Gastrocnemius medialis (tissue), 4 donors: ENCODE measurements around the gene KCTD16. TPM values are rescaled to one million over a fixed set of nuclear protein-coding genes. Genes with fewer than 3 reads are reported as not detected.

Experiments
- ATAC-seq, 2 donors: fragments of 150-250 bp; one replicate each; pipeline ENCODE4 v1.9.1; 2016
- DNase-seq, 2 donors: peaks; one replicate each; pipeline ENCODE4 v3.0.0-alpha.2; 2019
- H3K27ac ChIP-seq, 4 donors: fragments of 200-600 bp; sonication (generic); 1 replicate in 1 of 4; 2 replicates in 3 of 4; pipeline ENCODE4 v1.5.1; 2016 to 2018; ENCODE audit warnings: mild to moderate bottlenecking in 2 of 4, moderate library complexity in 1 of 4
- H3K27me3 ChIP-seq, 3 donors: fragments of 200-600 bp; sonication (generic) in 2 of 3; 1 replicate in 1 of 3; 2 replicates in 2 of 3; pipeline versions ENCODE4 v1.5.1 to v1.6.0; 2016 to 2019; ENCODE audit warnings: mild to moderate bottlenecking in 1 of 3, moderate library complexity in 1 of 3
- H3K36me3 ChIP-seq, 2 donors: fragments of 200-600 bp; sonication (generic) in 1 of 2; one replicate each; pipeline ENCODE4 v1.5.1; 2017 to 2018
- H3K4me1 ChIP-seq, 2 donors: fragments of 200-600 bp; sonication (generic) in 1 of 2; one replicate each; pipeline ENCODE4 v1.5.1; 2016 to 2017; ENCODE audit warnings: mild to moderate bottlenecking in 2 of 2
- H3K4me3 ChIP-seq, 4 donors: fragments of 200-600 bp; sonication (generic) in 3 of 4; 1 replicate in 1 of 4; 2 replicates in 3 of 4; pipeline ENCODE4 v1.5.1; 2016 to 2019; ENCODE audit warnings: mild to moderate bottlenecking in 2 of 4
- H3K9me3 ChIP-seq, 3 donors: fragments of 200-600 bp; sonication (generic) in 2 of 3; 1 replicate in 1 of 3; 2 replicates in 2 of 3; pipeline ENCODE4 v1.5.1; 2016 to 2019
- POLR2A ChIP-seq, 2 donors: fragments of 450-650 bp; IDR thresholded peaks; one replicate each; pipeline ENCODE4 v1.6.1; 2017; ENCODE audit warnings: antibody characterized with exemption in 2 of 2, mild to moderate bottlenecking in 2 of 2, moderate library complexity in 2 of 2
- in situ Hi-C, 4 donors: fragments of 200-750 bp; cut with MboI; loops; one replicate each; pipeline versions ENCODE4 v1.15.0 to v1.8.0; 2017; ENCODE audit warnings: low sequenced_read_pairs in 4 of 4
- intact Hi-C: fragments of 100-400 bp; cut with DNase I; formaldehyde crosslinking; loops from one replicate; pipeline ENCODE4 v1.15.1; 2023; ENCODE audit warnings: low total_unique reads
- total RNA-seq, 4 donors: library from RNA; depleted of rRNA; stranded (reverse); fragments of >200 nt; gene quantifications; one replicate each; pipeline versions ENCODE4 v1.1.0 to v1.2.3, GENCODE V29; 2016
- TF ChIP-seq, protein P1 (sequence below), 5 experiments: fragments of 450-650 bp in 3 of 5; fragments of 200-600 bp in 2 of 5; sonication (generic) in 2 of 5; IDR thresholded peaks in 4 of 5; conservative IDR thresholded peaks in 1 of 5; 1 replicate in 4 of 5; 2 replicates in 1 of 5; pipeline ENCODE4 v1.5.1; 2016 to 2019; ENCODE audit warnings: antibody characterized with exemption in 5 of 5, mild to moderate bottlenecking in 3 of 5, moderate library complexity in 3 of 5

Gene KCTD16
- total RNA-seq, 4 donors from 2014 or later, result 0.02 TPM; not detected in 3

DNA sequence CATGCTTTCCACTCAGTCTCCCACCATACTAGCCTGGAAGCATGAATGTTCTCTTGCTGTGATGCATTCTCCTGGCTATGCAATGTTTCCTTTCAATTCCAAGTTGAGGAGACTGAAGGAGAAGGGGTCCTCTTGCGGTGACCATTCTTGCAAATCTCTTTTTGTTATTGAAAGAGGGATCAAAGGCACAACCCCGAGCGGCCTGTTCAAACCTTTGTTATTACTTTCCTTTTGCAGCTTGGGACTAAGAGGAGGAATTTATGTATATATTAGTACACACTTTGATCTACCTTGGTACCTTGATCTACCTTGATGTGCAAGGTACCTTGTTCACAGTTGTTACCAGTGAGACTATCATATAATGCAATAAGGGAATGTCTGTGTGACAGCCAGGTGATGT lies 147.3 kb downstream of the KCTD16 start:
- in situ Hi-C loops, result no loop called here
- no peaks in the 10 kb centered on the region for H3K4me1 ChIP-seq
- no peaks in the 10 kb centered on the region for H3K36me3 ChIP-seq
- no peaks in the 10 kb centered on the region for H3K9me3 ChIP-seq
- DNase-seq (no peak), ATAC-seq (no peak)
- intact Hi-C loops, result no loop called here
- no peaks in the 10 kb centered on the region for H3K27me3 ChIP-seq
- TF ChIP-seq, protein P1, sequence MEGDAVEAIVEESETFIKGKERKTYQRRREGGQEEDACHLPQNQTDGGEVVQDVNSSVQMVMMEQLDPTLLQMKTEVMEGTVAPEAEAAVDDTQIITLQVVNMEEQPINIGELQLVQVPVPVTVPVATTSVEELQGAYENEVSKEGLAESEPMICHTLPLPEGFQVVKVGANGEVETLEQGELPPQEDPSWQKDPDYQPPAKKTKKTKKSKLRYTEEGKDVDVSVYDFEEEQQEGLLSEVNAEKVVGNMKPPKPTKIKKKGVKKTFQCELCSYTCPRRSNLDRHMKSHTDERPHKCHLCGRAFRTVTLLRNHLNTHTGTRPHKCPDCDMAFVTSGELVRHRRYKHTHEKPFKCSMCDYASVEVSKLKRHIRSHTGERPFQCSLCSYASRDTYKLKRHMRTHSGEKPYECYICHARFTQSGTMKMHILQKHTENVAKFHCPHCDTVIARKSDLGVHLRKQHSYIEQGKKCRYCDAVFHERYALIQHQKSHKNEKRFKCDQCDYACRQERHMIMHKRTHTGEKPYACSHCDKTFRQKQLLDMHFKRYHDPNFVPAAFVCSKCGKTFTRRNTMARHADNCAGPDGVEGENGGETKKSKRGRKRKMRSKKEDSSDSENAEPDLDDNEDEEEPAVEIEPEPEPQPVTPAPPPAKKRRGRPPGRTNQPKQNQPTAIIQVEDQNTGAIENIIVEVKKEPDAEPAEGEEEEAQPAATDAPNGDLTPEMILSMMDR (IDR thresholded peaks at IDR 0.05 in 4 of 5, conservative IDR thresholded peaks at IDR 0.05 in 1 of 5), result no peak
- TF ChIP-seq POLR2A (IDR thresholded peaks at IDR 0.05), result no peak
- H3K27ac ChIP-seq, result no peak overlapping the region
- H3K4me3 ChIP-seq, result no peak overlapping the region

DNA sequence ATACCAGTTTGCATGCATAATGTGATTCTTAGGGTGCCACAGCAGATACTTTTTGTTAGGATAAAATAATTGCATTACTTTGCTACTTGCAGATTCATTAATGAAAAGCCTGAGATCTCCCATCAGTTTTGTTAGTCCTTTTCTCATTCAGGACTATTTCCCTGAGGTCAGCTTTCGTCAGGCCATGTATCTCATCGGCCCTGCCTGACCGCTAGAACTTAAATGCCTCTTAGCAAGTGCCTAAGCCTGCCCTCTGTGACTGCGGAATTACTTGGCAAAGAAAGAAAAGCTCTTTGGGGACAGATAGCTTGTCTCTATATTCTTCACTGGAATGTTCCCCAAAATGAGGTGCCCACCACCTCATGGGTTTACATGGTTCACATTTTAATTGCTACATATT lies 147.8 kb downstream of the KCTD16 start:
- ATAC-seq (no peak), DNase-seq (no peak)
- in situ Hi-C loops, result no loop called here
- Histone ChIP-seq H3K9me3 (no peaks in the 10 kb centered on the region), H3K27me3 (no peaks in the 10 kb centered on the region), H3K4me3 (no peak overlapping the region), H3K4me1 (no peaks in the 10 kb centered on the region), H3K27ac (no peak overlapping the region), H3K36me3 (no peaks in the 10 kb centered on the region)
- TF ChIP-seq POLR2A (IDR thresholded peaks at IDR 0.05), result no peak
- TF ChIP-seq, protein P1 (IDR thresholded peaks at IDR 0.05 in 4 of 5, conservative IDR thresholded peaks at IDR 0.05 in 1 of 5), result no peak
- intact Hi-C loops, result no loop called here

DNA sequence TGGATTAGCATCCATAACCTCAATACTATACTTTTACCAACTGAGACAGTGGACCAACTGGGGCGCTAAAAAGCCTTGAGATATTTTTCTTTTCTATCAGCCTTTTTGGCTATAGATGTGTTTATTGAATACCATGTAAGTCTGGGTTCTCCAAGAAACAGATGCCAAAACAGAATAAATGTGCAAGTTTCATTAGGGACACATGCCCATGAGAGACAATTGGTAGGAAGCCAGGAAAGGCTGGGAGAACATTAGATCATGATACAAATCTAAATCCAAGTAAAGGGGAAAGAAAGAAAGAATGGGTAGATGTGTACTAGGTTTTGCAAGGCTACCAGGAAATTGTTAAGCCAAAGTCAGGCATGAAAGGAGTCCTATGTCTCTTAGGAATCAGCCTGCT lies 152.5 kb downstream of the KCTD16 start:
- H3K9me3 ChIP-seq, result no peaks in the 10 kb centered on the region
- no peaks in the 10 kb centered on the region for H3K4me1 ChIP-seq
- no peak overlapping the region for H3K27ac ChIP-seq
- in situ Hi-C loops, result no loop called here
- no peak for DNase-seq
- no peak overlapping the region for H3K4me3 ChIP-seq
- no peaks in the 10 kb centered on the region for H3K36me3 ChIP-seq
- H3K27me3 ChIP-seq, result no peaks in the 10 kb centered on the region
- no peak for ATAC-seq
- TF ChIP-seq, protein P1 (IDR thresholded peaks at IDR 0.05 in 4 of 5, conservative IDR thresholded peaks at IDR 0.05 in 1 of 5), result no peak
- no peak for TF ChIP-seq POLR2A (IDR thresholded peaks at IDR 0.05)
- intact Hi-C loops, result no loop called here

DNA sequence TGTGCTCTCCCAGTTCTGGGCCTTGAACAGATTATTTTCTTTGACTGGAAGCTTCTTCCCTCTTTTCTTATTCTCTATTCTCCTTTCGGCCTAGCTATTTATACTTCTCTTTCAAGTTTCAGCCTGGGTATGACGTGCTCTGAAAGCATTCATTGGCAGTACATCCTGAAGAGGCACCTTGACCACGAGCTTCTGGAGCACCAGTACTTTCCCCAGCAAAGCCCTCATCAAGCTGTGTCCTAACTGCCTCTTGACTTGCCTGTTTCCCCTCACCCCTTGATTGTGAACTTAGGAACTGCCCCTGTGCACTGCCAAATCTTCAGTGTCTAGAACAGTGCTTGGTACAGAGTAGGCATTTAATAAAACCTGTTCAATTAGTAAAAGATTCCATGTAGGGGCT lies 154.9 kb downstream of the KCTD16 start:
- Histone ChIP-seq H3K27ac (no peak overlapping the region), H3K36me3 (no peaks in the 10 kb centered on the region), H3K4me3 (no peak overlapping the region), H3K27me3 (no peaks in the 10 kb centered on the region), H3K4me1 (no peaks in the 10 kb centered on the region), H3K9me3 (no peaks in the 10 kb centered on the region)
- DNase-seq (no peak), ATAC-seq (no peak)
- in situ Hi-C loops (no loop called here), intact Hi-C loops (no loop called here)
- TF ChIP-seq POLR2A (IDR thresholded peaks at IDR 0.05), result no peak
- TF ChIP-seq, protein P1 (IDR thresholded peaks at IDR 0.05 in 4 of 5, conservative IDR thresholded peaks at IDR 0.05 in 1 of 5), result no peak

DNA sequence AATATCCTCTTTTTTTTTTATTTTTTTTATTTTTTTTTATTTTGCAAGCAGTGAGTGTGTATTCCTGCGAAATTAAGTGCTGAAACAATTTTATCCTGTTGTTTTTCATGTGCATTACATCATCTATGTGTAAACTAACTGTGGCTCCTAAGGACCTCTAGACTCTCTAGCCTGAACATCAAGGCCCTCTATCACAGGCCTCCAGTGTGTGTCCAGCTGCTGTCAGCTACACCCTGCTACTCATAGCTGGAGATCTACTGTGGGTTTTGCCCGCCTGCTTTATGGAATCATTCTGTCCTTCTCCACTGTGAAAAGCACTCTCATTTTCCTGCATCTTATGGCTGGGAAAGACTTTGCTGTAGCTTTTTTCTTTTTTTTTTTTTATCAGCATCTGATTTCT lies 157.8 kb downstream of the KCTD16 start:
- TF ChIP-seq, protein P1 (IDR thresholded peaks at IDR 0.05 in 4 of 5, conservative IDR thresholded peaks at IDR 0.05 in 1 of 5), result no peak
- TF ChIP-seq POLR2A (IDR thresholded peaks at IDR 0.05), result no peak
- H3K4me1 ChIP-seq, result no peaks in the 10 kb centered on the region
- in situ Hi-C loops, result no loop called here
- intact Hi-C loops, result no loop called here
- H3K36me3 ChIP-seq, result no peaks in the 10 kb centered on the region
- no peak overlapping the region for H3K27ac ChIP-seq
- H3K27me3 ChIP-seq, result no peaks in the 10 kb centered on the region
- no peaks in the 10 kb centered on the region for H3K9me3 ChIP-seq
- no peak overlapping the region for H3K4me3 ChIP-seq
- ATAC-seq (no peak), DNase-seq (no peak)
